Thoracic aorta (tissue), 2 donors: ENCODE data around the gene PACSIN2. TPM values are rescaled to one million over a fixed set of nuclear protein-coding genes. Genes with fewer than 3 reads are reported as not detected.

Experiments used
- ATAC-seq: fragments of 150-250 bp; one replicate; pipeline ENCODE4 v1.8.0; 2017; ENCODE audit warnings: low read depth; ENCODE audit not compliant: insufficient number of reproducible peaks, low FRiP score
- DNase-seq: peaks from one replicate; pipeline ENCODE4 v3.0.0-alpha.2; 2020; ENCODE audit warnings: low spot score
- H3K27ac ChIP-seq, 2 donors: fragments of 200-600 bp; sonication (generic); 1 replicate in 1 of 2; 2 replicates in 1 of 2; pipeline ENCODE4 v1.5.1; 2016; ENCODE audit warnings: mild to moderate bottlenecking in 2 of 2, moderate library complexity in 2 of 2
- H3K27me3 ChIP-seq: fragments of 200-600 bp; sonication (generic); replicated peaks from 2 replicates; pipeline ENCODE4 v1.6.0; 2016; ENCODE audit warnings: mild to moderate bottlenecking; ENCODE audit not compliant: insufficient read depth
- H3K36me3 ChIP-seq: fragments of 200-600 bp; sonication (generic); one replicate; pipeline ENCODE4 v1.5.1; 2016
- H3K4me1 ChIP-seq, 2 donors: fragments of 200-600 bp; sonication (generic); 1 replicate in 1 of 2; 2 replicates in 1 of 2; pipeline versions ENCODE4 v1.5.1 to v1.6.0; 2016; ENCODE audit warnings: low read depth in 2 of 2, mild to moderate bottlenecking in 1 of 2; ENCODE audit not compliant: control insufficient read depth in 1 of 2
- H3K4me3 ChIP-seq: fragments of 200-600 bp; sonication (generic); 2 replicates; pipeline ENCODE4 v1.5.1; 2016; ENCODE audit warnings: mild to moderate bottlenecking
- H3K9me3 ChIP-seq: fragments of 200-600 bp; sonication (generic); 2 replicates; pipeline ENCODE4 v1.5.1; 2016
- CTCF ChIP-seq: fragments of 200-600 bp; sonication (generic); IDR thresholded peaks from one replicate; pipeline ENCODE4 v1.5.1; 2019; ENCODE audit warnings: antibody characterized with exemption
- total RNA-seq, 2 donors: library from RNA; depleted of rRNA; stranded (reverse); fragments of >200 nt; gene quantifications; one replicate each; pipeline versions ENCODE4 v1.1.0 to v1.2.3, GENCODE V29; 2016

Gene PACSIN2
- total RNA-seq, 2 donors from 2014 or later, result 135 to 155 TPM

GRCh38 chr22:42857845-42858481, 157.0 kb downstream of the PACSIN2 start:
- Histone ChIP-seq H3K9me3 (no peaks in the 10 kb centered on the region), H3K27me3 (no peaks in the 10 kb centered on the region), H3K4me3 (peak overlapping the region; percentile 78), H3K4me1 (peaks cover 17 to 37% of the 10 kb centered on the region in 2 donors), H3K27ac (peak overlapping the region; percentile 73 to 83), H3K36me3 (no peaks in the 10 kb centered on the region)
- ATAC-seq (no peak), DNase-seq (no peak)
- TF ChIP-seq CTCF, result no peak

GRCh38 chr22:42856865-42857704, 157.9 kb downstream of the PACSIN2 start, which contains the start of gene ARFGAP3:
TSS of gene ARFGAP3 (minus strand) at chr22:42857273. CDS start at chr22:42857182, 91 bp downstream.
- DNase-seq, result peak; percentile 56
- H3K36me3 ChIP-seq, result no peaks in the 10 kb centered on the region
- H3K27me3 ChIP-seq, result no peaks in the 10 kb centered on the region
- H3K27ac ChIP-seq, result peak within 1 kb of the TSS; percentile 83 to 97
- ATAC-seq, result peak; percentile 94
- TF ChIP-seq CTCF, result no peak
- H3K4me3 ChIP-seq, result peak within 1 kb of the TSS; percentile 78
- H3K9me3 ChIP-seq, result no peaks in the 10 kb centered on the region
- H3K4me1 ChIP-seq, result peaks cover 17 to 37% of the 10 kb centered on the region in 2 donors

GRCh38 chr22:42856179-42856864, 158.6 kb downstream of the PACSIN2 start:
- Histone ChIP-seq H3K9me3 (no peaks in the 10 kb centered on the region), H3K27me3 (no peaks in the 10 kb centered on the region), H3K36me3 (no peaks in the 10 kb centered on the region), H3K4me3 (peak overlapping the region; percentile 78), H3K27ac (peak overlapping the region; percentile 83 to 97), H3K4me1 (peaks cover 17 to 33% of the 10 kb centered on the region in 2 donors)
- TF ChIP-seq CTCF, result no peak
- ATAC-seq (no peak), DNase-seq (no peak)

GRCh38 chr22:42855721-42856120, 159.2 kb downstream of the PACSIN2 start:
- Histone ChIP-seq H3K4me1 (peaks cover 17 to 27% of the 10 kb centered on the region in 2 donors), H3K27ac (peak overlapping the region; percentile 83 to 97), H3K36me3 (no peaks in the 10 kb centered on the region), H3K4me3 (peak overlapping the region; percentile 78), H3K9me3 (no peaks in the 10 kb centered on the region), H3K27me3 (no peaks in the 10 kb centered on the region)
- DNase-seq, result no peak
- TF ChIP-seq CTCF, result no peak
- ATAC-seq, result no peak

GRCh38 chr22:42855211-42855610, 159.7 kb downstream of the PACSIN2 start:
- no peak for TF ChIP-seq CTCF
- DNase-seq, result no peak
- Histone ChIP-seq H3K27me3 (no peaks in the 10 kb centered on the region), H3K27ac (peak overlapping the region; percentile 83 to 97), H3K9me3 (no peaks in the 10 kb centered on the region), H3K4me3 (peak overlapping the region; percentile 78), H3K36me3 (no peaks in the 10 kb centered on the region), H3K4me1 (peaks cover 17 to 23% of the 10 kb centered on the region in 2 donors)
- no peak for ATAC-seq
